GF-D8 (cell line): ENCODE data around the gene PPP1R1A.

Experiments used
- DNase-seq: peaks from one replicate; lab custom pipeline; 2025; lab: John Stamatoyannopoulos, UW

The PPP1R1A gene

GRCh38 chr12:54603173-54603814, 14.8 kb upstream of the PPP1R1A start:
- peak; percentile 36 for DNase-seq

- no peak for DNase-seq
Measured at GRCh38 chr12:54602661-54603060, 14.2 kb upstream of the PPP1R1A start.

- DNase-seq, result no peak
Measured at GRCh38 chr12:54601841-54602240, 13.4 kb upstream of the PPP1R1A start.

- DNase-seq, result no peak
Measured at GRCh38 chr12:54598970-54599369, 10.5 kb upstream of the PPP1R1A start.

GRCh38 chr12:54596526-54596946, 8.1 kb upstream of the PPP1R1A start:
- no peak for DNase-seq

GRCh38 chr12:54595471-54595870, 7.0 kb upstream of the PPP1R1A start:
- DNase-seq, result no peak

- DNase-seq, result no peak
Measured at GRCh38 chr12:54593725-54594124, 5.3 kb upstream of the PPP1R1A start.

GRCh38 chr12:54593135-54593534, 4.7 kb upstream of the PPP1R1A start:
- DNase-seq, result no peak

- DNase-seq, result no peak
Measured at GRCh38 chr12:54592316-54592715, 3.9 kb upstream of the PPP1R1A start.

- DNase-seq, result no peak
Measured at GRCh38 chr12:54590978-54591591, 2.6 kb upstream of the PPP1R1A start.

- no peak for DNase-seq
Measured at GRCh38 chr12:54589964-54590363, 1.5 kb upstream of the PPP1R1A start.

GRCh38 chr12:54588890-54589267, 420 bp upstream of the PPP1R1A start:
- DNase-seq, result no peak

- no peak for DNase-seq
Measured at GRCh38 chr12:54587315-54587873, 1.1 kb downstream of the PPP1R1A start.

- DNase-seq, result no peak
Measured at GRCh38 chr12:54586620-54587019, 1.8 kb downstream of the PPP1R1A start.

GRCh38 chr12:54585243-54585642, 3.2 kb downstream of the PPP1R1A start:
- no peak for DNase-seq

GRCh38 chr12:54584128-54584527, 4.3 kb downstream of the PPP1R1A start:
- DNase-seq, result no peak

- DNase-seq, result no peak
Measured at GRCh38 chr12:54583726-54584125, 4.7 kb downstream of the PPP1R1A start.

GRCh38 chr12:54581412-54581811, 7.0 kb downstream of the PPP1R1A start:
- DNase-seq, result no peak

- DNase-seq, result peak; percentile 46
Measured at GRCh38 chr12:54579696-54580333, 8.6 kb downstream of the PPP1R1A start.

- DNase-seq, result no peak
Measured at GRCh38 chr12:54579258-54579657, 9.2 kb downstream of the PPP1R1A start.

- no peak for DNase-seq
Measured at GRCh38 chr12:54578778-54579177, 9.7 kb downstream of the PPP1R1A start.

- no peak for DNase-seq
Measured at GRCh38 chr12:54572881-54573280, 15.6 kb downstream of the PPP1R1A start.
